ENCODE results near the gene ETF1.

GRCh38 chr5:138491669-138492559 is 51.1 kb downstream of the ETF1 start:
- TF ChIP-seq, protein P1, sequence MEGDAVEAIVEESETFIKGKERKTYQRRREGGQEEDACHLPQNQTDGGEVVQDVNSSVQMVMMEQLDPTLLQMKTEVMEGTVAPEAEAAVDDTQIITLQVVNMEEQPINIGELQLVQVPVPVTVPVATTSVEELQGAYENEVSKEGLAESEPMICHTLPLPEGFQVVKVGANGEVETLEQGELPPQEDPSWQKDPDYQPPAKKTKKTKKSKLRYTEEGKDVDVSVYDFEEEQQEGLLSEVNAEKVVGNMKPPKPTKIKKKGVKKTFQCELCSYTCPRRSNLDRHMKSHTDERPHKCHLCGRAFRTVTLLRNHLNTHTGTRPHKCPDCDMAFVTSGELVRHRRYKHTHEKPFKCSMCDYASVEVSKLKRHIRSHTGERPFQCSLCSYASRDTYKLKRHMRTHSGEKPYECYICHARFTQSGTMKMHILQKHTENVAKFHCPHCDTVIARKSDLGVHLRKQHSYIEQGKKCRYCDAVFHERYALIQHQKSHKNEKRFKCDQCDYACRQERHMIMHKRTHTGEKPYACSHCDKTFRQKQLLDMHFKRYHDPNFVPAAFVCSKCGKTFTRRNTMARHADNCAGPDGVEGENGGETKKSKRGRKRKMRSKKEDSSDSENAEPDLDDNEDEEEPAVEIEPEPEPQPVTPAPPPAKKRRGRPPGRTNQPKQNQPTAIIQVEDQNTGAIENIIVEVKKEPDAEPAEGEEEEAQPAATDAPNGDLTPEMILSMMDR (IDR thresholded peaks at IDR 0.05): no peak
- TF ChIP-seq POLR2A (IDR thresholded peaks at IDR 0.05): no peak

Measured in vagina (tissue), 2 donors.